Osteoblast (primary cell): Measurements from ENCODE around the gene TTC32. TPM values are rescaled to one million over a fixed set of nuclear protein-coding genes. Genes with fewer than 3 reads are reported as not detected.

Experiments used
- DNase-seq: peaks from one replicate; pipeline ENCODE4 v3.0.0; 2011; ENCODE audit warnings: low spot score, mixed read lengths; ENCODE audit not compliant: insufficient read length; ENCODE audit errors: missing footprints
- H2AFZ ChIP-seq: 2 replicates; pipeline ENCODE4 v1.6.0; 2011; ENCODE audit warnings: mild to moderate bottlenecking, low read length
- H3K27ac ChIP-seq: 2 replicates; pipeline ENCODE4 v1.5.1; 2011; ENCODE audit warnings: mild to moderate bottlenecking, low read depth, low read length, moderate library complexity
- H3K27me3 ChIP-seq: 2 replicates; pipeline ENCODE4 v1.6.0; 2012; ENCODE audit warnings: mild to moderate bottlenecking, control low read depth, inconsistent platforms, low read length, moderate library complexity; ENCODE audit not compliant: insufficient read depth
- H3K36me3 ChIP-seq: 2 replicates; pipeline ENCODE4 v1.5.1; 2011; ENCODE audit warnings: mild to moderate bottlenecking, low read length, control low read depth, moderate library complexity; ENCODE audit not compliant: insufficient read depth
- H3K4me1 ChIP-seq: 2 replicates; pipeline ENCODE4 v1.5.1; 2011; ENCODE audit warnings: mild to moderate bottlenecking, low read length, control low read depth, moderate library complexity; ENCODE audit not compliant: insufficient read depth
- H3K4me2 ChIP-seq: 2 replicates; pipeline ENCODE4 v1.6.0; 2011; ENCODE audit warnings: mild to moderate bottlenecking, low read length; ENCODE audit not compliant: insufficient read depth
- H3K4me3 ChIP-seq: fragments of 200-600 bp; sonication (generic); 3 replicates; pipeline ENCODE4 v1.5.1; 2012; ENCODE audit warnings: mild to moderate bottlenecking, low read length, inconsistent platforms; ENCODE audit not compliant: insufficient read depth
- H3K79me2 ChIP-seq: 2 replicates; pipeline ENCODE4 v1.6.0; 2012; ENCODE audit warnings: mild to moderate bottlenecking, low read length, control low read depth, inconsistent platforms; ENCODE audit not compliant: insufficient read depth
- H3K9me3 ChIP-seq: 2 replicates; pipeline ENCODE4 v1.5.1; 2011; ENCODE audit warnings: low read depth, low read length, control low read depth
- H4K20me1 ChIP-seq: 2 replicates; pipeline ENCODE4 v1.6.0; 2012; ENCODE audit warnings: mild to moderate bottlenecking, low read length, control low read depth; ENCODE audit not compliant: insufficient read depth
- CTCF ChIP-seq: IDR thresholded peaks from 2 replicates; pipeline ENCODE4 v1.5.1; 2011; ENCODE audit warnings: mild to moderate bottlenecking, low read depth, low read length, moderate library complexity; ENCODE audit errors: extremely low read depth
- total RNA-seq: library from RNA; depleted of rRNA; stranded (reverse); fragments of >200 nt; gene quantifications from 2 replicates; pipeline ENCODE4 v1.2.3, GENCODE V29; 2012

TTC32 gene
- total RNA-seq, 1 donor: 14.8 TPM

DNA sequence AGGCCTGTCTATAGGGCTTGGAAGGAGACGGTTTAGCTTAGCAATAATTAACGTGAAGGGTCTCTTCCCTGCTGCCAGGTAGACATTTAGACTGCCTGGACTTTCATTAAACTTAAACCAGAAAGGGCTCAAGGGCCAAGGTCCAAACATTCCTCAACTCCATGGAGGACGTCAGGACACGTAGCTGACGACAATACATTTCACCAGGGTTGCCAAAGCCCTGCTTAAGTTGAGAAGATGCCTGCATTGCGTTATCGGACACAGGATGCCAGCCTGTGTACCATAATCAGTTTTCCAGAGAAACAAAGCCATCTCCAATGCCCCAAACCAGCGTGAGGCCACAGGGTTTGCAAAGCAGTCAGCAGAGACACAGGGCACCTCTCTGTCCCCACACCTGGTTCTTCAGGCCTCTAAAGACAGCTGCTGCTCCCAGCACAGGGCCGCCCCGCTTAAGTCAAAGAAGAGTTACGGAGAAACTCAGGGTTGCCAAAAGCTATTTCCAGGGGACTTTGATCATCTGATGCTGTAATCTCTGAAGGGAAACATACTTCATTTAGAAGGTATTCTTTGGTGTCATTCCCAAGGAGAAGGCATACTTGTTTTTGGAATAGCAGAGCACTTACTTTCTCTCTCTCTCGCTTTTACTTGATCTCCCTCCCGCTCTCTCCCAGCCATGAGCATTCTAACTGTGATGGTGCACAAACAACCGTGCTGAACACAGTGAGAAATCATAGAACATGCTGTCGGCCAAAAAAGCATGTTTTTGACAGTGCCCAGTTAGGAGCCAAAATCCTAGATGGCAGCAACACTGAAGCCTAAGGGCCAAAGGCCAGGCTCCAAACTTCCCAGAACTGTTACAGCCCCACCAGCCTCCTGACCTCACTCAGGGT is 46.0 kb downstream of the TTC32 start:
- Histone ChIP-seq H3K27me3 (no peaks in the 10 kb centered on the region), H3K4me2 (no peak overlapping the region), H3K36me3 (no peaks in the 10 kb centered on the region), H4K20me1 (no peaks in the 10 kb centered on the region), H3K4me1 (peaks cover 3% of the 10 kb centered on the region), H3K4me3 (no peak overlapping the region), H3K27ac (no peak overlapping the region), H2AFZ (no peak overlapping the region), H3K79me2 (no peaks in the 10 kb centered on the region), H3K9me3 (no peaks in the 10 kb centered on the region)
- TF ChIP-seq CTCF: no peak
- DNase-seq: no peak

GRCh38 chr2:19854596-19855541 is 46.9 kb downstream of the TTC32 start:
- H2AFZ ChIP-seq: no peak overlapping the region
- H3K4me2 ChIP-seq: no peak overlapping the region
- no peak for TF ChIP-seq CTCF
- H3K9me3 ChIP-seq: no peaks in the 10 kb centered on the region
- H3K36me3 ChIP-seq: no peaks in the 10 kb centered on the region
- H3K4me1 ChIP-seq: no peaks in the 10 kb centered on the region
- H3K27ac ChIP-seq: no peak overlapping the region
- no peaks in the 10 kb centered on the region for H3K79me2 ChIP-seq
- DNase-seq: no peak
- H4K20me1 ChIP-seq: no peaks in the 10 kb centered on the region
- no peaks in the 10 kb centered on the region for H3K27me3 ChIP-seq
- H3K4me3 ChIP-seq: no peak overlapping the region

- Histone ChIP-seq H3K4me1 (no peaks in the 10 kb centered on the region), H3K79me2 (no peaks in the 10 kb centered on the region), H4K20me1 (no peaks in the 10 kb centered on the region), H3K4me2 (no peak overlapping the region), H3K27ac (no peak overlapping the region), H3K4me3 (no peak overlapping the region), H3K36me3 (no peaks in the 10 kb centered on the region), H3K9me3 (no peaks in the 10 kb centered on the region), H3K27me3 (no peaks in the 10 kb centered on the region), H2AFZ (no peak overlapping the region)
- TF ChIP-seq CTCF: peak; percentile 30
- DNase-seq: no peak
Observed at GRCh38 chr2:19851116-19851695, 50.6 kb downstream of the TTC32 start.
